HG03159 (cell line): ENCODE measurements around the gene PIGZ.
"Not testable (repeated sequence)": the region's sequence is repeated elsewhere in the genome, so short reads cannot be mapped to it uniquely, and the experiment has no call there.

Experiments
- ATAC-seq: cut with Tn5 transposase; IDR thresholded peaks from one replicate; pipeline ENCODE4 v1.9.1; 2021; ENCODE audit warnings: mild to moderate bottlenecking, moderate library complexity; ENCODE audit not compliant: unreplicated experiment

PIGZ gene

DNA sequence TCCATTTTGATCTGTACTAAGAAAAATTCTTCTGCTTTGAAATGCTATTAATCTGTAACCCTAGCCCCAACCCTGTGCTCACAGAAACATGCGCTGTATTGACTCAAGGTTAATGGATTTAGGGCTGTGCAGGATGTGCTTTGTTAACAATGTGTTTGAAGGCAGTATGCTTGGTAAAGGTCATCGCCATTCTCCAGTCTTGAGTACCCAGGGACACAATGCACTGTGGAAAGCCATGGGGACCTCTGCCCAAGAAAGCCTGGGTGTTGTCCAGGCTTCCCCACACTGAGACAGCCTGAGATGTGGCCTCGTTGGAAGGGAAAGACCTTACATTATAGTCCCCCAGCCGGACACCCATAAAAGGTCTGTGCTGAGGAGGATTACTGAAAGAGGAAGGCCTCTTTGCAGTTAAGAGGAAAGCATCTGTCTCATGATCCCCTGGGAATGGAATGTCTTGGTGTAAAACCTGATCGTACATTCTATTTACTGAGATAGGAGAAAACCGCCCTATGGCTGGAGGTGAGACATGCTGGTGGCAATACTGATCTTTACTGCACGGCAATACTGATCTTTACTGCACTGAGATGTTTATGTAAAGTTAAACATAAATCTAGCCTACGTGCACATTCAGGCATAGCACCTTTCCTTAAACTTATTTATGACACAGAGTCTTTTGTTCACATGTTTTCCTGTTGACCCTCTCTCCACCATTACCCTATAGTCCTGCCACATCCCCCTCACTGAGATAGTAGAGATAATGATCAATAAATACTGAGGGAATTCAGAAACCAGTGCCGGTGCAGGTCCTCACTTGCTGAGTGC, 6.3 kb downstream of the PIGZ start:
- no peak for ATAC-seq

- no peak for ATAC-seq
Measured at GRCh38 chr3:196954832-196955231, 13.8 kb downstream of the PIGZ start.

- ATAC-seq = no peak
Measured at GRCh38 chr3:196951371-196951770, 17.3 kb downstream of the PIGZ start.

GRCh38 chr3:196949750-196950149, 18.9 kb downstream of the PIGZ start:
- no peak for ATAC-seq

DNA sequence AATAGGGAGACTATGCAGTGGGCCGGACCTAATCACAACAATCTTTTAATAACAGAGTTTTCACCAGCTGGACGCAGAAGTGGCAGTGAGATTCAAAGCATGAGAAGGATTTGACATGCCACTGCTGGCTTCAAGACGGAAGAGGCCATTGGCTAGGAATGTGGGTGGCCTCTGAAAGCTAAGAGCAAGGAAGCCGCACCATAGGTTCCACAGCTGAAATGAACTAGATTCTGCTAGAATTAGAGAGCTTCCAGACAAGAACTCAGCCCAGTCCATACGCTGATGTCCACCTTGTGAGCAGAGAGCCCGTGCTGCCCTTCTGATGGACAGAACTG, 19.4 kb downstream of the PIGZ start:
- ATAC-seq = no peak

DNA sequence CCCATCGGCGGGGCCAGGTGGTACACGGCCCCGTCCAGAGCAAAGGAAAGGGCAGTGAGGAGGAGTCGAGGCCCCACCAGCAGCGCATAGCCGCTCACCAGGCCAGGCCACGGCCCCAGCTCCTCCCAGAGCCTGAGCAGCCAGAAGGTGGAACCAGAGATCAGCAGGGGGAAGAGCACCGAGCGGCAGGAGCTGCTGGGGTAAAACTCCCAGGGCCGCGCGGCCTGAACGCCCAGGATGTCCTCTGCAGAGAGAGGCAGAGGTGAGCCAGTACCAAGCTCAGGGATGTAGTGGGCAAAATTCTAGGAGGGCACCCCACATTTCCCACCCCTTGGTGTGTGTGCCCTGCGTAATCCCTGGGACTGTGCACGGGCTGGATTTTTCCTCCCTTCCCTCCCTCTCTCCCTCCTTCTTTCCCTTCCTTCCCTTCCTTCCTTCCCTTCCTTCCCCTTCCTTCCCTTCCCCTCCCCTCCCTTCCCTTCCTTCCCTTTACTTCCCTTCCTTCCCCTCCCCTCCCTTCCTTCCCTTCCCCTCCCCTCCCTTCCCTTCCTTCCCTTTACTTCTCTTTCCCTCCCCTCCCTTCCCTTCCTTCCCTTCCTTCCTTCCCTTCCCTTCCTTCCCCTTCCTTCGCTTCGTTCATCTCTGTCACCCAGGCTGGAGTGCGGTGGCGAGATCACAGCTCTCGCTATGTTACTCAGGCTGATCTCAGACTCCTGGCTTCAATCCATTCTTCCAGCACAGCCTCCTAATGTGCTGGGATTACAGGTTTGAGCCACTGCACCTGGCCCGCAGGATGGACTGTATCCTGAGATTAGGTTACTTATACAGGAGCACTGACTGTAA, 20.0 kb downstream of the PIGZ start:
- ATAC-seq = no peak

- no peak for ATAC-seq
Measured at GRCh38 chr3:196947860-196948441, 20.7 kb downstream of the PIGZ start.

DNA sequence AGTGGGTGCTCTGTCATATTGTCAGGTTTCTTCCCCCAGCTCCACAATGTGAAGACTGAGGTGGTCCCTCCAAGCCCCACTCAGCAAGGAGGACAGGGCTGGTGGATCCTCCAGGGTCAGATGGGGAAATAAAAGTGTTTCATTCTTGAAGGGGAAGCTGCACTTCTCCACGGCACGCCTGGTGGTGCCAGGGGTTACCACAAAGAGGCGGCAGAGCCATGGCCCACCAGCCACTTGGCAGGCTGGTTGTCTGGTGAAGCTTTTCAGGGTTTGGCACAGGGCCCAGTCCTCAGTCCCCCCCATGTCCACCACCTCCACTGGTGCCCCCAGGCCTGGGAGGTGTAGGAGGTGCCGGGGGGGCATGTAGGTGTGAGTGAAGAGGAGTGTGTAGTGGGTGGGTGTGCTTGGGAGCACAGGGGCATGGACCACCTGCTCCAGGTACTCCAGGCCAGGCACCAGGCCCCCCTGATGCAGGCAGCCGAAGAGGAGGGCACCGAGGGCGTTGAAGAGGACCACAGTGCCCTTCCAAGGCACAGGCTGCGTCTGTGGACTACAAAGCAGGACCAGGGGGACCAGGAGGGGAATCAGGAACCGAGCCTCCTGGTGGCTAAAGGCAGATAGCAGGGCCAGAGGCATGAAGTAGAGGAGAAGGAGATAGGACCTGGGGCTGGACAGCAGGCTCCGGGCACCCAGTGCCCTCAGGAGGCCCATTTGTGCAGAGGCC, 21.3 kb downstream of the PIGZ start:
- no peak for ATAC-seq

GRCh38 chr3:196944037-196944790, 24.4 kb downstream of the PIGZ start:
- ATAC-seq = not testable (repeated sequence)

GRCh38 chr3:196942915-196943277, 25.7 kb downstream of the PIGZ start:
- peak; percentile 19 for ATAC-seq

- peak; percentile 88 for ATAC-seq
Measured at GRCh38 chr3:196942226-196942914, 26.3 kb downstream of the PIGZ start, which contains the start of gene NCBP2. TSS of gene NCBP2 (minus strand) at chr3:196942528. CDS start at chr3:196942503, 25 bp downstream.

DNA sequence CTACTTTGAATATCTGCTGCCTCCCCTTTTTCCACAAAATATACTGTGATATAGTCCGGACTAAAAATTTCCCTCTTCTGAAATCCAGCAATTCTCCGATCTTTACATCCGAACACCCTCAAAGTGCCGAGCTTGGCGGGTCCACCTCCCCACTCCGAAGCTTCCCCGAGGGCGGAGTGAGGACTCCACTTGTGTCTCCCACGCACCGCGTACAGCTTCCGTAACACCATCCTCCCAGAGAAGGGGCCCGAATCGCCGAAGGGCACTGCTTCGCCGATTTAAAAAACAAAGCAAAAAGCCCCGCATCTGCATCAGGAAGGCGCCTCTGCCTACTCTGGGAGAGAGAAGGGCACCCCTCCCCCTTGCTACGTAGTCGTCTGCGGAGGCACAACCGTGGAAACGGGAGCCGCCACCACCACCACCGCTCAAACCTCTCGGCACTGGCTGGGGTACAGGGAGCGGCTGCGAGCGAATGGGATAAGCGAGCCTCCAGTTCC, 26.9 kb downstream of the PIGZ start:
- peak; percentile 22 for ATAC-seq

GRCh38 chr3:196938576-196938975, 30.1 kb downstream of the PIGZ start:
- ATAC-seq = no peak

- ATAC-seq = no peak
Measured at GRCh38 chr3:196938124-196938523, 30.5 kb downstream of the PIGZ start.

DNA sequence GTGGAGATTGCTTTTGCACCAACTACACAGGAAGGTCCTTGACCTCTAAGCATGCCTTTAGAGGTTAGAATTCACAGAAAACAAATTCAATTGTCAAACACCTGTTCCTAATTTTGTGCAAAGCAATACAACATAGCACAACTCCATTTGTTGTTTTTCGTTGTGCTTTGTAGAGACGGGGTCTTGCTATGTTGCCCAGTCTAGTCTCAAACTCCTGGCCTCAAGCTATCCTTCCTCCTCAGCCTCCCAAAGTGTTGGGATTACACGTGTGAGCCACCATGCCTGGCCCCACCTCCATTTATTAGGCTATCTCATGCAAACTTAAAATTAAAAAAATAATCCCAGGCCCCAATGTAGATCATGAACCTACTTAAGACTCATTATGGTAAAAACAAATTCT, 32.3 kb downstream of the PIGZ start:
- ATAC-seq = no peak

- ATAC-seq = no peak
Measured at GRCh38 chr3:196932600-196932999, 36.0 kb downstream of the PIGZ start.

DNA sequence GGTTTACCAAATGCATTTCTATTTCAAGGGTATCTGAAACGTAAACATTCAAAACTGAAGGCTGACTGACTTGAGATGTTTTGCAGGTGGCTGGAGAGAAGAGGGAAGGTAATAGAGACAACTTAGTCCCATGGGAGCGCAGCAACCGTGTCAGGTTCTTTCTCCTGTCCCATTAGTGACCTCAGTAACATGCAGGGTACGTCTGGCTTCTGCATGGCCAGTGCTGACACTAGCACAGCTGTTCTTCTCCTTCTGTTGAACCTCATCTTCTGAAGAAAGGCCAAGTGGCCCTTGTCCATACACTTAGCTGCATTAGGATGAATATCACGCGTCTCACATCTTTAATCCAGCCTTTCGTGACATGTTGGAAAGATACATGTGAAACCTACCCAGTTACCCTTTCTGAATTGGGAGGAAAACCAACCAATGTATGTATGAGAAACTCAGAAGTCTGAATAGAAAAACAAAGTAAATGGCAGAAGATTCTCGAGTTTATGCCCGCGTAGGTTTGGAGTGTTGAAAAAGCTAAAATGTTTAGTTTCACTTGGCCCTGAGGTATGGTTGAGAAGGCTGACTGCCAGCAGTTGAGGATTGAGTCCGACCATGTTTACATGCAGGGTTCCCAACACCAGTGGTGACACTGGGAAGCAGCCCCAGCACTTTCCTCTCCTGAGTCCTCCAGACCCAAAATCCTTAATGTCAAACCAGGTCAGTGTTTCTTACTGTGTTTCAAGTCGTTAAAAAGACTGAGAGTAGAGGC, 36.6 kb downstream of the PIGZ start:
- ATAC-seq = no peak

GRCh38 chr3:196931157-196931556, 37.5 kb downstream of the PIGZ start:
- ATAC-seq = no peak
